Ammon's horn (tissue), 1 donor: ENCODE measurements around the gene C18orf63.
A peak's percentile ranks its signal among the peaks of the same experiment; 100 is the strongest.
"Not testable (repeated sequence)": the region's sequence is repeated elsewhere in the genome, so short reads cannot be mapped to it uniquely, and the experiment has no call there.

Experiments
- DNase-seq: peaks from one replicate; pipeline ENCODE4 v3.0.0-alpha.2; 2016; ENCODE audit warnings: low spot score

Gene C18orf63

DNA sequence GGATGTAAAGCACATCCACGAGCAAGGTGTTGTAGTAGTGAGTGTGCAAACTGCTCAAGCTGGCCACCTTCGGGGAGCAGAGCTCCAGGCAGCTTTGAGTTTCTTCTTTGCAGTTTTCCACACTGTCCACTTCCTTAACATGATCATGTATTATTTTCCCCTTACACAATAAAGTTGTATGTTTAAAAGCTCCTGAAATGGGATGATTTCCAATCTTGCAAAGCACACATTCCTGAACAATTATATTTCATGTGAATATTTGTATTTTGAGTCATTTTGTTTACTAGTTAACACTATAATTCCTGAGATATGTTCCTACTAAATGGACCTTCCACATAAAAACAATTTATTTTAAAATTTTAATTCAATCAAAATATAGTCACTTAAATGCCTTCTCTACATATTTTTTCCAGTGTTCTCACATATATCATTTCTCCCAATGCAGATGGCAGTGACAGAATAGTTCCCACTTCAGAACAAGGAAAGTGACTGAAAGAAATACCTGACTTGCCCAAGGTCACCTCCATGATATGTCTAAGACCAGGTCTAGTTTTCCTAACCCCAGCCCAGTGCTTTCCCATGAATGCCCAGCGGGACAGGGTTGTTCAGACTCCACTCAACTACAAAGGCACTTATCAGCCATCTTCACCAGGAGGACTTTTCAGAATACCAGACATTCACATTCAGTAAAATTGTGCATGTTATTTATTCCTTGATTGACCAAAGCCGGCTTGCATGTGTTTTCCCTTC is 29.4 kb upstream of the C18orf63 start:
- no peak for DNase-seq

DNA sequence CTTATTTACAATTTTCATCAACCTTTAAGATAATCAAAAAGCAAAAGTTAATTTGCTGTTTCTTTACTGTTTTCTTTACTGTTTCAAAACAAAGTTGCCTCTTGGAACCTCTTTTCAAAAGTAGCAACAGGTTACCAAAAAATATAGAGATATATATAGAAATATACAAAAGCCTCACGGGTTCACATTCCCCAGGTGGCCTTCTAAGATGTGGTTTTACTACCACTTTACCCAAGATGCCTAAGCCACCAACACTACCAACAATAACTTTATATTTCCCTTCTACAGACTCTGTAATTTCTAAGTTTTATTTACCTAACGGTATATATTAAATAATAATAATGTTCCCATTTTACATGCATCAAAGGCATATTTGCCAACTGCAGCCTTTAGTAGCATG is 28.8 kb upstream of the C18orf63 start:
- no peak for DNase-seq

DNA sequence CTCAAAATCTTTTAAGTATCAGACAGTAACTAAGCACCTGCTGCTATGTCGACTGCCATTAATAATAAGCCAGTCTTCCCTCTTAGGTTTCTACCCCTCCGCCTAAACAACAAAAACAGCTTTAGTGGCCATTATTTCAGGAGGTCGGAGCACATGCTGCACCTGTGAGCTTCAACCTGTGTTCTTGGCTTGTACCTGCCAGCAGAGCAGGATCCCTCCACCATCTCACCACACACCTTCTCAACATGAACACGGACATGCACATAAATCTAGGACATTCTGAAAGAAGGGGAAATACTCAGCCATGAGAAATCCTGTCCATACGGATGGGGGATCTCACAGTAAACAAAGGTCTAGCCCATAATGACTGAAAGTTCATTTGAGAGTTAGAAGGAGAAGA is 27.6 kb upstream of the C18orf63 start:
- no peak for DNase-seq

DNA sequence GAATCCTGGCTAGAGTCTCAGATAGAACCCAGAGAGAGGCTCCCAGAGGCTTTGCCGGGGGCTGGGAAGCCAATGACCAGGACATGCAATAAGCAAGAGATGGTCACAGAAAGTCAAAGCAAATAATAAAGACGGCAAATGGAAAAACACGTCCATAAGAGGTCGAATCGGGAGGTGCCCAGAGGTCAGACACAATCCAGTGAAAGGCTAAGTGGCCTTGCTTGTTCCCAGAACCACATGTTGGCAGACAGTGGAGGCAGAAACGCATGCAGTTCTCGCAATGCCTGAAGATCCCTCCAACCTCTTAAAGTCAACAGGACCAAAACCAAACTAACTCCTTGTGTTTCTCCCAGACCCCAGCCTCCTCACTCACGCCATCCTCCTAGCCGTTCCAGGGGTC is 26.9 kb upstream of the C18orf63 start:
- no peak for DNase-seq

DNA sequence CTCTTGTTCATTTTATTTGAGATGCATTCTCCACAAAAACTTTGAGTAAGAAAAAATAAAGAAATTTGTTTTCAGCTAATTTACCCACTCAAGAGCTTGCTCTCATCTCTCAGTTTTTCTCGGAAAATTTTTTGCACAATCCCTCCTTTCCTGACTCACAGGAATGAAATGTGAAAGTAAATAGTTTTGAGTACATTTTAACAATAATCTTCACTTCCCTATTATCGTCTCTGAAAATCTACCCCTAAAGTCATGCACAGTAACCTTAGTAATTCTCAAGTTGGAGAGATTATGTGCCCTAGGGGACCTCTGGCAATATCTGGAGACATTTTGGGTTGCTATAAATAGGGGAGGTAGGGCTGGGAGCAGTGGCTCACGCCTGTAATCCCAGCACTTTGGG is 26.5 kb upstream of the C18orf63 start:
- no peak for DNase-seq

DNA sequence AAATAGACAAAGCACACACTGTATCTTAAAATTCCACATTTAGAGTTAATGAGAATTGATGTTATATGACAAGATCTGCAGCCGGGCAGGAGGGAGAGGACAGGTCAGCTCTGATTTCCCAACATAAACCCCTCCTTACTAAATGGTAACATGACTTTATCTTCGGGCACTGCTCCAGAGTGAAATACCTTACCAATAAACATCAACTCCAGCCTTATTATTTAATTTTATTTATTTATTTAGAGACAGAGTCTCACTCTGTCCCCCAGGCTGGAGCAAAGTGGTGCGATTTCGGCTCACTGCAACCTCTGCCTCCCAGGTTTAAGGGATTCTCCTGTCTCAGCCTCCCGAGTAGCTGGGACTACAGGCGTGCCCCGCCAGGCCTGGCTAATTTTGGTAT is 25.6 kb upstream of the C18orf63 start:
- DNase-seq: no peak

DNA sequence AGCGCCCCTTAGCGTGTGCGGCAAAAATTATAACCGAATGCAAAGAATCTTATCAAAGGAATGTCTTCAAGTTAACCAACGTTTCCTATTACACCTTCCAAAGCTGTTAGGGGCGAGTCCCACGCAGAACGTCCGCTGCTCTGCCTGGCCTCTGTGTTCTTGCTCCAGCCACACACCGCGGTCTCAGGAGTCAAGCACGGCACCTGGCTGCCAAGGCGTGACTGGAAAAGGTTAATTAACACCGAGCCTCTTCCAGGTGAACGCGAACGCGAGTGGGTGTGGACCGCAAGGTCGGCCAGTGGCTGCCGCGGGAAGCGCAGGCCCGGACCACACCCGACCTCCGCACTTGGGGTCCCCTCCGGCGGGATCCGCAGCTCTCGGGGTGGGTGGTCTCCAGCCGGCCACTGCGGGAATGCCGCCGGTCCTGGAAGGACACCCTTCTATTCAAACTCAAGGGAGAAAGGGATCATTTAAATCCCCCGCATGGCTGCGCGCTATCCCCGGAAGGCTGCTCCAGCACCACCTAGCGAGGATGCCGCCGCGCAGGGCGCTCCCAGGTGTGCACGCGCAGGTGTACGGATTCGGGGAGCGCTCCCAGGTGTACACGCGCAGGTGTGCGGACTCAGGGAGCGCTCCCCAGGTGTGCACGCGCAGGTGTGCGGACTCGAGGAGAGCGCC is 24.7 kb upstream of the C18orf63 start:
- DNase-seq: no peak

DNA sequence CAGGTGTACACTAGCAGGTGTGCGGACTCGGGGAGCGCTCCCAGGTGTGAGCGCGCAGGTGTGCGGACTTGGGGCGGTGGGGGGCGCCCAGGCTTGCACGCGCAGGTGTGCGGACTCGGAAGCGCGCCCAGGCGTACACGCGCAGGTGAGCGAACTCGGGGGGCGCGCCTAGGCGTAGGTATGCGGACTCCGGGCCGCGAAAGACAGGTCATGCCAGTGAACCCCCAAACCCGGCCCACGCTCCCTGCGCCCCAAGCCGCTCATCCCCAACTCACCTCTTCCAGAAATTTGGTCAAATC is 24.2 kb upstream of the C18orf63 start:
- no peak for DNase-seq

DNA sequence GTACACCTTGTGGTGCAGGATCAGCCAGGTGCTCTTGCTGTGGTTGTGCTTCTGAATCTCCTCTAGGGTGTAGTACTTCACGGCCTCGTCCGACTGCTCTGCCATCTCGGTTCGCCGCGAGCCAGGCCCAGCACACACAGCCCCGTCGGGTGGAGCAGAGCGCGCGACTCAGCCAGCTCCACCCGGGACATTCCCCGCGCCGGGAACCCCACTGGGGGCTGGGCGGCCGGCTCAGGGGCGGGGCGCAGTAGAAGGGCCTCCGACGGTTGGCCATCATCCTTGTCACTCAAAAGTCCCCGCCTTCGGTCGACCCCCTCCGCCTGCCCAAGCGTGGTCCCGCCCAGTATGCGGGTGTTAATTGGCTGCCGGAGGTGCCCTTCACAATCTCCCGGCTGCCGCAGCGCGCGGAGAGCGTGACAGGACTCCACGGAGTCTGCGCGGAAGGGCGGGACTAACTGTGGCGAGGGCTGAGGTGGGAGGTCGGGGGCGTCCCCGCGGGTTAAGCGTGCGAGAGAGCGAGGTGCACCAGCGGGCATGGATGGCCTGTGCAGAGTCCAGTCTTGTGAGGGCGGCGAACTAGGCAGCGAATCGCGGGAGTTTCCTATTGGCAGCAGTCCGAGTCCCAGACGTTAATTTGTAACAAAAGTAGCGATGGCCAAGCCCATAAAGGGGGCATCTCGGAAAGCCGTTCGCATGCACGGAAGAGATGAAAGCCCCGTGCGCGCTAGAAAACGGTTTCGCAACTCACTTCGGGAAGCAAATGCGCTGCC is 23.7 kb upstream of the C18orf63 start, which contains the start of gene CYB5A:
CYB5A (minus strand) TSS at position 193 of the 770 bp plus-strand sequence; CDS start at position 105, 88 bp downstream.
- peak; percentile 99 for DNase-seq

DNA sequence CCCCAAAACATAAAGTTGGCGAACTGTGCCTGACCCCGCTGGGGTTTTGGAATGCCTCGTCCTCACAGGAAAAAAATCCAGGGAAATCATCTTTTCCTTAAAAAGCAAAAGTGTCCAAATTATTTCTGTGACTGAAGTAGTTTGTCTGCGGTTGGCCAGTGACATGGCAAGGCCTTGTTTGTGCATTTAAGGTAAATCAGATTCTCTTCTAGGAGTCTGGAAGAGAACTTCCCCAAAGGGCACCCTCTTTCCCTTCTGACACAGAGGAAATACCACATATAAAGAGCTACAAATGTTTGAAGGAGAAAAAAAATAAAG is 23.1 kb upstream of the C18orf63 start:
- DNase-seq: no peak

DNA sequence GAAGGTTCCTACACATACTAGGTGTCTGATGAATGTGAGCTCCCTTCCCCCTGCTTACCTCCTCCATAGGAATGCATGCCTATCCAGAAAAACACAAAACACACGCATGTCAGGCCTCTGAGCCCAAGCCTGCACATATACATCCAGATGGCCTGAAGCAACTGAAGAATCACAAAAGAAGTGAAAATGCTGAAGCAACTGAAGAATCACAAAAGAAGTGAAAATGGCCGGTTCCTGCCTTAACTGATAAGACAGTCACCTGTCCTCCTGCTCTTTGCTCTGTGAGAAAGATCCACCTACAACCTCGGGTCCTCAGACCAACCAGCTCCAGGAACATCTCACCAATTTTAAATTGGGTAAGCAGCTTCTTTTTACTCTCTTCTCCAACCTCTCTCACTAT is 22.7 kb upstream of the C18orf63 start:
- DNase-seq: not testable (repeated sequence)

DNA sequence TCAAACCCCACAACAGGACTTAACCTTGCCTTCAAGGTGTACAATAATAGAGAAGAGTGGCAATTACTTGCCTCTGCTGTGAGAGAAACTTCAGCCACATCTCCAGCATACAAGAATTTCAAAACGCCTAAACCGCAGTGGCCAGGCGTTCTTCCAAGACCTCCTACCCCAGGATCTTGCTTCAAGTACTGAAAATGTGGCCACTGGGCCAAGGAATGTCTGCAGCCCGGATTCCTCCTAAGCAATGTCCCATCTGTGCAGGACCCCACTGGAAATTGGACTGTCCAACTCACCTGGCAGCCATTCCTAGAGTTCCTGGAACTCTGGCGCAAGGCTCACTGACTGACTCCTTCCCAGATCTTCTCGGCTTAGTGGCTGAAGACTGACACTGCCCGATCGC is 21.1 kb upstream of the C18orf63 start:
- no peak for DNase-seq

DNA sequence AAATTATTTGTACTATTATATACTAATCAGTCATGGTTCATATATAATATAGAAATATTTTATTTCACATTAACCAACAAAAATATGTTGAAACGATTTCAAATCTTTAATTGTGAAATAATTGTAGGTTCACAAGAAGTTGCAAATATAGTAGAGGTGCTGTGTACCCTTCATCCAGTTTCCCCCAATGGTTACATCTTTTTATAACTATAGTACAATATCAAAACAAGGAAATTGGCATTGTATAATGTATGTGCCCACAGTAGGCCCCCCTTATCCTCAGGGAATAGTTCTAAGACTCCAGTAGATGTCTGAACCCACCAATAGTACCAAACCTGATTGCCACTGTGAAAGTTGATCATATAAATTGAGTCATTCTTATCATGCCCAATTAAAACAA is 16.5 kb upstream of the C18orf63 start:
- DNase-seq: no peak

DNA sequence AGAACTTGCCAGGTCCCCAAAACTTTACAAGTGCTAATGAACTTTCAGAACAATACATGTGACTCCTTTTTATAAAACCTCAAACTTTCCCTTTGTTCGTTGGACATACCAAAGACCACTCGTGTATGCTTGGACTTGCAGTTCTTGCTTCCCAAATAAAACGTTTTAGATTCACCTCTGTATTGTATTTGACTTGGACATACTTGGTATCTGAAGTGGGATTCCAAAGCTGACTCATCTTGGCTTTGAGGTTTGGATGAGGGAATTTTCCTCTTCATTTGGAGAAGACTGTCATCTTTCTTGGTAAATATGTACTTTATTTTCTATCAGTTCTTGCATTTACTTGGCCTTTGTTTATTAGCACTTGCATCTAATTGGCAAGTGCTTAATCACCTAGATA is 15.9 kb upstream of the C18orf63 start:
- DNase-seq: no peak

DNA sequence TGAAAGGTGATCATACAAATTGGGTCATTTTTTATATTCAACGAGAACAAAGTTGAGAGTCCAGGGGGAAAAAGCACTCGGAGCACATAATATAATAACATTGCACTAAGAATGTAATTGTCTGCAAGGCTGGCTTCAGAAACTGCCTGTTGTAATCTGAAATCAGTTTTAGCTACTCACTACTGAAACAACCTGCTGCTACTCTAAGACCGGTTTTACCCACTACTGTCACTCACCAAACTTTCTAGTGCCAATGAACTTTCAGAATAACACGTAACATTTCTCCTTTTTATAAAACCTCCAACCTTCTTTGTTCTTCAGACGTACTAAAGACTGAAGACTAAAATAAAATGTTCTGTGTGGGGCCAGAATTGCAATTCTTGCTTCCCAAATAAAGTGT is 12.3 kb upstream of the C18orf63 start:
- no peak for DNase-seq

DNA sequence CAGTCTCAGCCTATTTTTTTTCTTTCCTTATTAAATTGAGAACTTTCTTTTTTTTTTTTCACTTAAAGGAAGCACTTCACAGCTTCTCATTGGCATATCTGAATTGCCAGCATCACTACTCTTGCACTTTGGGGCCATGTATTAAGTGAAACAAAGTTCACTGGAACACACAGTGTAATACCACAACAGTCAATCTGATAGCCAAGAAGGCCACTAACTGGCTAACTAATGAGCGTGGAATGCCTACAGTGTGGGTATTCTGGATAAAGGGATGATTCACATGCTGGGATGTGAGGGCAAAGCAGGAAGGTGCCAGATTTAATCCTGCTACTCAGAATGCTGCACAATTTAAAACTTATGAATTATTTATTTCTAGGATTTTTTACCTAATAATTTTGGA is 11.7 kb upstream of the C18orf63 start:
- DNase-seq: no peak

DNA sequence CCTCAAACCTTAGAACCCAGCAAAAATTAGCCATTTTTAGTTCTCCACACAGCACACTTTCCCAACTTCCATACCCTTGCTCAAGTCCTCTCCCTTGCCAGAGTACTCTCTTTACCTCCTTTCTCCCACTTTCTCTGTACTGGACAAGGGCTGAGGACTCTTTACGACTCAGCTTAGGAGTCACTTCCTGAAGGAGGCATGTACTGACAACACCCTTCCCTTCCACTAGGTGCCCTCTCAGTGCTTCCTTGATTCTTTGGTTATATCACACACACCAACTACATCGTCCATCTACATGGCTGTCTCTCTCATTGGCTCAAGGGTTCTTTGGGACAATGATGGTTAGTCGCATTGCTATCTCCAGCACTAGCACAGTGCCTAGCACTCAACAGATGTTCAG is 5.2 kb upstream of the C18orf63 start:
- DNase-seq: no peak

DNA sequence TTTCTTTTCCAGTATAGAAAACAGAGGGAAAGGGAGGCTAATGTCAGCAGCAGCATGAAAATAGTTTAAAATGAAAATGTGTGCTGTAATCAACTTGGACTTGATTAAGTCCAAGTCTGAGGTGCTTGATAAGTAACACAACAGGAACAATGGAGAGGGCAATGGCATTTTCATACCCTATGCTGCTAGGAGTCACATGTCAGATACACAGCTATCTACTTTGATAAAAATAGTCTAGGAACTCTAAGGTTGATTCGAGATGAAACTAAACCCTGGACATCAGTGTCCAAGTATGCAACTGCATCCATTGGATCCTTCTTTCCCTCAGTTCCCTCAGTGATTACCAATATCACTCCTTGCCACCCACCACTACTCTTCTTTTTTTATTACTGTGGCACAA is 4.6 kb upstream of the C18orf63 start:
- DNase-seq: no peak

DNA sequence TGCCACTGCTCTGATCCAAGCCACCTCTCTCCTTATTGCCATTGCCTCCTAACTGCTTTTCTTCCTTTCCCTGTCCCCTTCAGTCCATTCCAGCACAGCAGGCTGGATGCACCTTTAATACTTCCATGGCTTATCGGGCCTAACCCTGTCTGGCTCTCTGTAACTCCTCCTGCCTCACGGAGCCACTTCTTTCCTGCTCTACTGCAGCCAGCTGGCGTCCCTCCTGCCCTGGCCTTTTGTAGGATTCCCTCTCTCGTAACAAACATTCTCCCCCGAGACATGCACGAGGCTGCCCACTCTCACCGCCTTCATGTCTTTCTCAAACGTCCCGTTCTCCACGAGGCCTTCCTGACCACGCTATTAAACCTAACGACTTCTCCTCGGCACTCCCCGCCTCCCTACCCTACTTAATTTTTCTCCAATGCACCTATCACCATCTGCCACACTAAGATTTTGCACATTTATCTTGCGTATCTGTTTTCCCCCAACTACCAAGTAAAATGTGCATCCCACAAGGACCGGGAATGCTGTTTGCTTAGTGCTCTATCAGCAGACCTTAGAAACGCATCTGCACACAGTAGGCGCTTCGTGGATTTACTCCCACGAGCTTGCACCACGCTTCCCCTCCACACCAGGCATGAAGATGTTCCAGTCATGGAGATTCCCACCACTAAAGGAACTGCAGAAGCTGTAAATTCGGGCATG is 728 bp upstream of the C18orf63 start:
- no peak for DNase-seq

DNA sequence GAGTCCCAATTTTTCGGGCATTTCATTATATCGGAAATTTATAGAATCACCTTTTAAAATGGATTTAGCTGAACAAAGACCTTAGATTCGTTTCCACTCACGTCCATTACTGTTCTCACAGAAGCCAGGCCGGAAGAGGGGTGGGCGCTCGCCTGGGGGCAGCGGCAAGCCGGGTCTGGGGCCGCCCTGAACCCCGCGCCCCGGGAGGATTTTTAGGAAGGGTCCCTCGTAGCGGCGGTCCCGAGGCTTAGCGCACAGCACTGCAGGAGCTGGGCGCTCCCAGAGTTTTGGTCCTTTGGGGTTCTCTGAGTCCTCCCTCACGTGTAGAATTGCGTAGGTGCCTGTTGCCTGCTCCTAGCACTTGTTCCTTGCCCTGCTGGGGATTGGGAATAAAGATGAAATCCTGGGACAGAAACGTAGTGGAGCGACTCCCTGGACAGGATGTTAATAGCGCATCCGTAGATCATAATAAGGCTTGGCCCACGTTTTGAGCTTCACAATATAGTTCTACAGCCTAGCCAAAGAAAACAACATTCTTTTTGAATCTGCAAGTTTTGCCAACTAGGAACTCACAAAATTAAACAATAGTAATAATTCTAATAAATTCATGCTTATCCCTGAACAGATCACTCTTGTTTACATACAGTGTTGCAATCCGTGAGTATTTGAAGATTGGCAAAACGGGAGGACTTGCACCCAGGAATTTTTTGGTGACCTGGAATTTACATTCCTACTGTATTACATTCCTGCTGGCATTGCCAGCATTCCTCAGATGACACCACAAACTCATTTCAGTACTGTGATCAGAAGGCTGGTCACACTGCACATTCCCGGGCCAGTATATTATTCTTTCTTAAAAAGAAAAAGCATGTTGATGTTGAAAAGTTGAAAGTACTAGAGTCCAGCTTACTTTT is 875 bp downstream of the C18orf63 start:
- DNase-seq: no peak

DNA sequence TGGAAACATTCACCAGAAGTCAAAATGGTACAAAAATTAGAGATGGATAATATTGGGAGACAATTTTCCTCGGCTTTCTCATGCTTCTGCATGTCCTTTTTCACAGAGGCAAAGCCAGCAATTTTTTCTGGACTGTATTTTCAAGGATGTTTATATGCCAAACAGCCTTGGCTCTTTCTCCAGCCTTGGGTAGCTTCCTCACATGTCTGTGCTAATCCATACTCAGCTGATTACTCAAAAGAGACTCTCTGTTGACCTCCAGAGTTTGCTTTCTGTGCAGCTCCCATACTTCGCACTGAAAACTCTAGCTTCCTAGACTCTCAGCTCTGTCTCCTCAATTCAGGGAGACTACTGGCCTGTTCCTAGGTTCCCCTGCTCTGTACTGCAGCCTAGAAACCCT is 10.6 kb downstream of the C18orf63 start:
- DNase-seq: no peak

DNA sequence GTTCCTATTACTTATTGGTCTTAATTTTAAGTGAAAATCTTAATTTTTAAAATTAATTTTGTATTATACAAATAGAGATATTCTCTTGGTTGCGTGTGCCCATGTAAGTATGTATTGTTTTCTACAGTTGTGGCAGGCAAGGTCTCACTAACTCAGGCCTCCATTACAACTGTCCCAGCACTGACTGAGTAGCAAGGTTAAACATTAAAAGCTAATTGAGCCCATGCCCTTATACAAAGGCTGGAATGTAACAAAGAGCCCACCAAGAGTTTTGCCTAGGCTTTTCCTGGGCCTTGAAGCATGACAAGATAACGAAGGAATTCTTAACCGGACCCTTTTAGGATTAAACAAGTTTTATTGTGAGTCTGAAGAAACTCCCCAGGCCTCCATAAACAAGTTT is 11.2 kb downstream of the C18orf63 start:
- not testable (repeated sequence) for DNase-seq
